H9 (cell line): ENCODE results near the gene RAP1GAP. TPM values are rescaled to one million over a fixed set of nuclear protein-coding genes. Genes with fewer than 3 reads are reported as not detected.

Experiments used
- DNase-seq: peaks from one replicate; pipeline ENCODE4 v3.0.0-alpha.2; 2017
- H2AFZ ChIP-seq: one replicate; pipeline ENCODE4 v1.6.1; 2013; ENCODE audit warnings: mild to moderate bottlenecking, low read length, control low read depth, moderate library complexity
- H2AK5ac ChIP-seq: 2 replicates; pipeline ENCODE4 v1.6.1; 2013; ENCODE audit warnings: low read length, control low read depth, mixed read lengths; ENCODE audit not compliant: insufficient read length
- H2BK120ac ChIP-seq: one replicate; pipeline ENCODE4 v1.6.1; 2013; ENCODE audit warnings: low read depth, mild to moderate bottlenecking, low read length, control low read depth, inconsistent platforms; ENCODE audit not compliant: poor library complexity, severe bottlenecking
- H2BK12ac ChIP-seq: 2 replicates; pipeline ENCODE4 v1.6.1; 2013; ENCODE audit warnings: low read length, control low read depth, mixed read lengths, low read depth; ENCODE audit not compliant: insufficient read length
- H2BK15ac ChIP-seq: 2 replicates; pipeline ENCODE4 v1.6.1; 2013; ENCODE audit warnings: low read depth, low read length, control low read depth
- H2BK20ac ChIP-seq: one replicate; pipeline ENCODE4 v1.6.1; 2013; ENCODE audit warnings: low read depth, mild to moderate bottlenecking, low read length, control low read depth, inconsistent platforms; ENCODE audit not compliant: poor library complexity, severe bottlenecking
- H2BK5ac ChIP-seq: 2 replicates; pipeline ENCODE4 v1.6.1; 2013; ENCODE audit warnings: low read length, control low read depth, mixed read lengths; ENCODE audit not compliant: insufficient read length
- H3K14ac ChIP-seq: 2 replicates; pipeline ENCODE4 v1.6.1; 2013; ENCODE audit warnings: low read length, control low read depth; ENCODE audit not compliant: insufficient read depth
- H3K18ac ChIP-seq: 2 replicates; pipeline ENCODE4 v1.6.1; 2013; ENCODE audit warnings: low read depth, mild to moderate bottlenecking, mixed read lengths, low read length, control low read depth; ENCODE audit not compliant: insufficient read length
- H3K23ac ChIP-seq: 2 replicates; pipeline ENCODE4 v1.6.1; 2013; ENCODE audit warnings: low read length, control low read depth, mixed read lengths, low read depth; ENCODE audit not compliant: insufficient read length
- H3K23me2 ChIP-seq: 2 replicates; pipeline ENCODE4 v1.6.1; 2013; ENCODE audit warnings: low read depth, mild to moderate bottlenecking, mixed read lengths, low read length, control low read depth; ENCODE audit not compliant: insufficient read length, poor library complexity, severe bottlenecking
- H3K27ac ChIP-seq: 2 replicates; pipeline ENCODE4 v1.5.1; 2013; ENCODE audit warnings: low read length, control low read depth, mixed read lengths, low read depth; ENCODE audit not compliant: insufficient read length
- H3K27me3 ChIP-seq: 2 replicates; pipeline ENCODE4 v1.6.1; 2013; ENCODE audit warnings: low read length, control low read depth, inconsistent platforms; ENCODE audit not compliant: insufficient read depth
- H3K4ac ChIP-seq: 2 replicates; pipeline ENCODE4 v1.6.1; 2013; ENCODE audit warnings: low read depth, mild to moderate bottlenecking, control low read depth, inconsistent platforms, low read length, moderate library complexity
- H3K4me1 ChIP-seq: 2 replicates; pipeline ENCODE4 v1.6.1; 2013; ENCODE audit warnings: low read length, control low read depth, inconsistent platforms; ENCODE audit not compliant: insufficient read depth
- H3K4me2 ChIP-seq: 2 replicates; pipeline ENCODE4 v1.6.1; 2013; ENCODE audit warnings: low read length, control low read depth, mixed read lengths; ENCODE audit not compliant: insufficient read length, insufficient read depth
- H3K56ac ChIP-seq: 2 replicates; pipeline ENCODE4 v1.6.1; 2013; ENCODE audit warnings: low read depth, mild to moderate bottlenecking, mixed read lengths, low read length, control low read depth; ENCODE audit not compliant: insufficient read length
- H3K79me1 ChIP-seq: 2 replicates; pipeline ENCODE4 v1.6.1; 2013; ENCODE audit warnings: low read depth, mild to moderate bottlenecking, moderate library complexity, low read length, control low read depth, inconsistent platforms; ENCODE audit not compliant: insufficient read depth, poor library complexity, severe bottlenecking
- H3K79me2 ChIP-seq: 2 replicates; pipeline ENCODE4 v1.6.1; 2013; ENCODE audit warnings: low read length, control low read depth, inconsistent platforms; ENCODE audit not compliant: insufficient read depth
- H3K9ac ChIP-seq: 2 replicates; pipeline ENCODE4 v1.6.1; 2013; ENCODE audit warnings: low read length, control low read depth, mixed read lengths; ENCODE audit not compliant: insufficient read length; ENCODE audit errors: extremely low read depth
- H3K9me3 ChIP-seq: one replicate; pipeline ENCODE4 v1.6.1; 2013; ENCODE audit warnings: low read depth, low read length, inconsistent platforms; ENCODE audit not compliant: control insufficient read depth
- H3T11ph ChIP-seq: one replicate; pipeline ENCODE4 v1.6.1; 2013; ENCODE audit warnings: mild to moderate bottlenecking, low read length, control low read depth, inconsistent platforms
- H4K20me1 ChIP-seq: one replicate; pipeline ENCODE4 v1.6.1; 2013; ENCODE audit not compliant: control insufficient read depth, insufficient read length, insufficient read depth
- H4K5ac ChIP-seq: 2 replicates; pipeline ENCODE4 v1.6.1; 2013; ENCODE audit warnings: low read depth, mild to moderate bottlenecking, mixed read lengths, low read length, control low read depth; ENCODE audit not compliant: insufficient read length
- H4K8ac ChIP-seq: replicated peaks from 2 replicates; pipeline ENCODE4 v1.6.1; 2013; ENCODE audit warnings: low read length, control low read depth, mixed read lengths, low read depth; ENCODE audit not compliant: insufficient read length
- H4K91ac ChIP-seq: 2 replicates; pipeline ENCODE4 v1.6.1; 2013; ENCODE audit warnings: low read depth, mild to moderate bottlenecking, moderate library complexity, mixed read lengths, low read length, control low read depth; ENCODE audit not compliant: insufficient read length
- H3K27ac Mint-ChIP-seq, 3 experiments: 2 replicates in 2 of 3; 3 replicates in 1 of 3; pipeline ENCODE4 v1.8.0; 2020 to 2021; ENCODE audit warnings: mixed read lengths in 3 of 3, mild to moderate bottlenecking in 1 of 3, moderate library complexity in 1 of 3
- H3K27me3 Mint-ChIP-seq: 2 replicates; pipeline ENCODE4 v1.8.0; 2021; ENCODE audit warnings: low read depth, mild to moderate bottlenecking, moderate library complexity, mixed read lengths
- H3K36me3 Mint-ChIP-seq, 3 experiments: 2 replicates in 2 of 3; 3 replicates in 1 of 3; pipeline ENCODE4 v1.8.0; 2020 to 2021; ENCODE audit warnings: low read depth in 3 of 3, mixed read lengths in 3 of 3; ENCODE audit not compliant: insufficient read depth in 1 of 3
- H3K4me1 Mint-ChIP-seq, 2 experiments: 2 replicates each; pipeline ENCODE4 v1.8.0; 2020; ENCODE audit warnings: mixed read lengths in 2 of 2
- H3K4me3 Mint-ChIP-seq, 2 experiments: 2 replicates in 1 of 2; 3 replicates in 1 of 2; pipeline ENCODE4 v1.8.0; 2020 to 2021; ENCODE audit warnings: mild to moderate bottlenecking in 2 of 2, mixed read lengths in 2 of 2, moderate library complexity in 1 of 2
- H3K9me3 Mint-ChIP-seq, 2 experiments: 2 replicates in 1 of 2; 3 replicates in 1 of 2; pipeline ENCODE4 v1.8.0; 2020; ENCODE audit warnings: mild to moderate bottlenecking in 2 of 2, mixed read lengths in 2 of 2, moderate library complexity in 1 of 2
- CTCF ChIP-seq: fragments of 200-600 bp; sonication (generic); conservative IDR thresholded peaks from 3 replicates; pipeline ENCODE4 v1.8.0; 2021; ENCODE audit warnings: antibody characterized with exemption, mild to moderate bottlenecking
- WGBS: extraction: QIAGEN DNeasy Blood & Tissue Kit; methylation state at CpG from one replicate; pipeline ENCODE4 v1.1.7; 2013; ENCODE audit warnings: missing lambda C conversion rate, low lambda C conversion rate, mixed read lengths; ENCODE audit not compliant: insufficient read length; ENCODE audit errors: extremely low coverage; 5-methylcytosine and 5-hydroxymethylcytosine counted together
- total RNA-seq: library from RNA; stranded (reverse); gene quantifications from 2 replicates; pipeline ENCODE4 v1.2.1, GENCODE V29; 2021

RAP1GAP gene
- total RNA-seq, 1 experiment from 2014 or later = 7.9 TPM

GRCh38 chr1:21563971-21564370 lies 105.2 kb downstream of the RAP1GAP start:
- Histone ChIP-seq H2AFZ (no peak overlapping the region), H4K8ac (no peak overlapping the region), H3K23me2 (no peaks in the 10 kb centered on the region), H3K18ac (no peak overlapping the region), H3K23ac (no peak overlapping the region), H3K79me1 (no peaks in the 10 kb centered on the region), H3K9ac (no peak overlapping the region), H2BK12ac (no peak overlapping the region), H2BK5ac (no peak overlapping the region), H4K91ac (no peak overlapping the region), H3K79me2 (no peaks in the 10 kb centered on the region), H3K4me2 (no peak overlapping the region), H3K9me3 (no peaks in the 10 kb centered on the region), H2AK5ac (no peak overlapping the region), H2BK20ac (no peak overlapping the region), H2BK15ac (no peak overlapping the region), H3K27ac (no peak overlapping the region), H3K27me3 (no peaks in the 10 kb centered on the region), H3K14ac (no peak overlapping the region; the same call in 1 of the 2 replicates), H4K5ac (no peak overlapping the region), H2BK120ac (no peak overlapping the region), H3K4me1 (no peaks in the 10 kb centered on the region), H3K56ac (no peak overlapping the region), H4K20me1 (no peaks in the 10 kb centered on the region), H3K4ac (no peak overlapping the region), H3T11ph (no peak overlapping the region)
- no peaks in the 10 kb centered on the region for H3K27me3 Mint-ChIP-seq
- H3K4me1 Mint-ChIP-seq = peaks cover 8 to 12% of the 10 kb centered on the region in 2 experiments; a peak in 3 of 4 replicates
- H3K27ac Mint-ChIP-seq = no peak overlapping the region
- WGBS = no CpG with 5 or more reads among the region's 17 CpGs
- H3K9me3 Mint-ChIP-seq = no peaks in the 10 kb centered on the region
- no peak overlapping the region for H3K4me3 Mint-ChIP-seq
- H3K36me3 Mint-ChIP-seq = peaks cover 0 to 20% (median 1%) of the 10 kb centered on the region in 3 experiments; a peak in 5 of 7 replicates
- TF ChIP-seq CTCF = no peak
- no peak for DNase-seq
